ENCODE data around the gene TBC1D14. TPM values are rescaled to one million over a fixed set of nuclear protein-coding genes. Genes with fewer than 3 reads are reported as not detected.

The TBC1D14 gene
- total and polyA plus RNA-seq, 9 of the 15 experiments (the other 6 are each of a cell fraction or from before 2014, with no cell fraction given), result 2.1 to 59.6 (median 44.8) TPM

DNA sequence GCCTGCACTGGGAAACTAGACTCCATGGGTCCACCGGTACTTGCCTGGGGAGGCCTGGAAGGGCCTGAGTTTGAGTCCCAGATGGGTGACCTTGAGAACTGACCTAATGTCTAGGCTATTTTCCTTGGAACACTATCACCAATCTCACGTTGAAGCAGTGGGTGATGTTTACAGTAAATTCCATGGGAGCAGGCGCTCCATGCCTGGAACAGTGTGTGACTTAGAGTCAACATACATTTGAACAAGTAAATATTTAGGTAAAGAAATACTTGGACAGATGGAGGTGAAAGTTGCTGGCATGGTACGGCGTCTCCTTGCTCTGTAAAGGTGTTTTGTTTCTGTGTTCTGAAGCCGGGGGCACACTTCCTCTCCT is 47.5 kb downstream of the TBC1D14 start (continued):
- TF ChIP-seq, protein P1, sequence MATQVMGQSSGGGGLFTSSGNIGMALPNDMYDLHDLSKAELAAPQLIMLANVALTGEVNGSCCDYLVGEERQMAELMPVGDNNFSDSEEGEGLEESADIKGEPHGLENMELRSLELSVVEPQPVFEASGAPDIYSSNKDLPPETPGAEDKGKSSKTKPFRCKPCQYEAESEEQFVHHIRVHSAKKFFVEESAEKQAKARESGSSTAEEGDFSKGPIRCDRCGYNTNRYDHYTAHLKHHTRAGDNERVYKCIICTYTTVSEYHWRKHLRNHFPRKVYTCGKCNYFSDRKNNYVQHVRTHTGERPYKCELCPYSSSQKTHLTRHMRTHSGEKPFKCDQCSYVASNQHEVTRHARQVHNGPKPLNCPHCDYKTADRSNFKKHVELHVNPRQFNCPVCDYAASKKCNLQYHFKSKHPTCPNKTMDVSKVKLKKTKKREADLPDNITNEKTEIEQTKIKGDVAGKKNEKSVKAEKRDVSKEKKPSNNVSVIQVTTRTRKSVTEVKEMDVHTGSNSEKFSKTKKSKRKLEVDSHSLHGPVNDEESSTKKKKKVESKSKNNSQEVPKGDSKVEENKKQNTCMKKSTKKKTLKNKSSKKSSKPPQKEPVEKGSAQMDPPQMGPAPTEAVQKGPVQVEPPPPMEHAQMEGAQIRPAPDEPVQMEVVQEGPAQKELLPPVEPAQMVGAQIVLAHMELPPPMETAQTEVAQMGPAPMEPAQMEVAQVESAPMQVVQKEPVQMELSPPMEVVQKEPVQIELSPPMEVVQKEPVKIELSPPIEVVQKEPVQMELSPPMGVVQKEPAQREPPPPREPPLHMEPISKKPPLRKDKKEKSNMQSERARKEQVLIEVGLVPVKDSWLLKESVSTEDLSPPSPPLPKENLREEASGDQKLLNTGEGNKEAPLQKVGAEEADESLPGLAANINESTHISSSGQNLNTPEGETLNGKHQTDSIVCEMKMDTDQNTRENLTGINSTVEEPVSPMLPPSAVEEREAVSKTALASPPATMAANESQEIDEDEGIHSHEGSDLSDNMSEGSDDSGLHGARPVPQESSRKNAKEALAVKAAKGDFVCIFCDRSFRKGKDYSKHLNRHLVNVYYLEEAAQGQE (IDR thresholded peaks at IDR 0.05; ENCODE audit: borderline replicate concordance), result no peak
- TF ChIP-seq, protein P1 (CRISPR knock-in tag; IDR thresholded peaks at IDR 0.05; ENCODE audit: low read depth), result no peak
- TF ChIP-seq BACH1 (tag; IDR thresholded peaks at IDR 0.05) (no peak), ZBED1 (IDR thresholded peaks at IDR 0.05) (no peak), HLTF (IDR thresholded peaks at IDR 0.05) (no peak), SPI1 (IDR thresholded peaks at IDR 0.05; ENCODE audit: borderline replicate concordance, low read depth, low read length) (no peak), STAT5A (IDR thresholded peaks at IDR 0.05; ENCODE audit: borderline replicate concordance, low read length) (no peak), DPF2 (IDR thresholded peaks at IDR 0.05) (no peak), ZNF79 (CRISPR knock-in tag; IDR thresholded peaks at IDR 0.05; ENCODE audit: low read depth) (no peak)

All from K562 (cell line).